ENCODE results near the gene TP53BP1. TPM values are rescaled to one million over a fixed set of nuclear protein-coding genes. Genes with fewer than 3 reads are reported as not detected.

Gene TP53BP1
- total and polyA plus RNA-seq, 11 donors, result 7.4 to 34.4 (median 27.4) TPM

DNA sequence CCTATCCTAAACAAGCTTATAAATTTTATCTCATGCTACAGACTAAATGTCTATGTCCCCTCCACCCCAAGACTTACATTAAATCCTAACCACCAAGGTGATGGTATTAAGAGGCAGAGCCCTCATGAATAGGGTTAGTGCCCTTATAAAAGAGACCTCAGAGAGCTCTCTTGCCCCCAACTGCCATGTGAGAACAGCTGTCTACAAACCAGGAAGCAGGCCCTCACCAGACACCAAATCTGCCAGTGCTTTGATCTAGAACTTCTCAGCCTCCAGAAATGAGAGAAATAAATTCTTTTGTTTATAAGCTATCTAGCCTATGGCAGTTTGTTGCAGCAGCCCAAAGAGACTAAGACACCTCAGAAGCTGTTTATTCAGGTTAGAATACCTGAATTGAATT is 58.5 kb downstream of the TP53BP1 start:
- no peaks in the 10 kb centered on the region for H3K9me3 ChIP-seq
- intact Hi-C loops (cut with DNase I), result no loop called here
- no peaks in the 10 kb centered on the region for H3K27me3 ChIP-seq
- no peak for DNase-seq
- ATAC-seq, result no peak
- H3K4me1 ChIP-seq, result no peaks in the 10 kb centered on the region
- no peak overlapping the region for H3K4me3 ChIP-seq
- H3K36me3 ChIP-seq, result peaks cover 0 to 91% (median 68%) of the 10 kb centered on the region in 9 donors
- TF ChIP-seq, protein P1, sequence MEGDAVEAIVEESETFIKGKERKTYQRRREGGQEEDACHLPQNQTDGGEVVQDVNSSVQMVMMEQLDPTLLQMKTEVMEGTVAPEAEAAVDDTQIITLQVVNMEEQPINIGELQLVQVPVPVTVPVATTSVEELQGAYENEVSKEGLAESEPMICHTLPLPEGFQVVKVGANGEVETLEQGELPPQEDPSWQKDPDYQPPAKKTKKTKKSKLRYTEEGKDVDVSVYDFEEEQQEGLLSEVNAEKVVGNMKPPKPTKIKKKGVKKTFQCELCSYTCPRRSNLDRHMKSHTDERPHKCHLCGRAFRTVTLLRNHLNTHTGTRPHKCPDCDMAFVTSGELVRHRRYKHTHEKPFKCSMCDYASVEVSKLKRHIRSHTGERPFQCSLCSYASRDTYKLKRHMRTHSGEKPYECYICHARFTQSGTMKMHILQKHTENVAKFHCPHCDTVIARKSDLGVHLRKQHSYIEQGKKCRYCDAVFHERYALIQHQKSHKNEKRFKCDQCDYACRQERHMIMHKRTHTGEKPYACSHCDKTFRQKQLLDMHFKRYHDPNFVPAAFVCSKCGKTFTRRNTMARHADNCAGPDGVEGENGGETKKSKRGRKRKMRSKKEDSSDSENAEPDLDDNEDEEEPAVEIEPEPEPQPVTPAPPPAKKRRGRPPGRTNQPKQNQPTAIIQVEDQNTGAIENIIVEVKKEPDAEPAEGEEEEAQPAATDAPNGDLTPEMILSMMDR (IDR thresholded peaks at IDR 0.05), result no peak
- TF ChIP-seq POLR2A (IDR thresholded peaks at IDR 0.05), result no peak
- no peak overlapping the region for H3K27ac ChIP-seq

- H3K9me3 ChIP-seq, result no peaks in the 10 kb centered on the region
- ATAC-seq (no peak), DNase-seq (no peak)
- peaks cover 0 to 91% (median 67%) of the 10 kb centered on the region in 9 donors for H3K36me3 ChIP-seq
- no peaks in the 10 kb centered on the region for H3K27me3 ChIP-seq
- H3K4me1 ChIP-seq, result no peaks in the 10 kb centered on the region
- 60 to 65% (median 61%) methylated on average over 3 of the region's 3 CpGs for WGBS, 4 donors
- H3K4me3 ChIP-seq, result no peak overlapping the region
- TF ChIP-seq, protein P1 (IDR thresholded peaks at IDR 0.05), result no peak
- TF ChIP-seq POLR2A (IDR thresholded peaks at IDR 0.05), result no peak
- no peak overlapping the region for H3K27ac ChIP-seq
- intact Hi-C loops (cut with DNase I), result no loop called here
Measured at GRCh38 chr15:43433661-43434303, 59.2 kb downstream of the TP53BP1 start.

- no peak for TF ChIP-seq POLR2A (IDR thresholded peaks at IDR 0.05)
- TF ChIP-seq, protein P1 (IDR thresholded peaks at IDR 0.05), result no peak
- Histone ChIP-seq H3K36me3 (peaks cover 0 to 91% (median 65%) of the 10 kb centered on the region in 9 donors), H3K4me3 (no peak overlapping the region), H3K27ac (no peak overlapping the region), H3K4me1 (no peaks in the 10 kb centered on the region), H3K9me3 (no peaks in the 10 kb centered on the region), H3K27me3 (no peaks in the 10 kb centered on the region)
- no peak for DNase-seq
- 90 to 92% (median 92%) methylated on average over 4 of the region's 4 CpGs for WGBS, 4 donors
- intact Hi-C loops (cut with DNase I), result no loop called here
- no peak for ATAC-seq
Measured at GRCh38 chr15:43433165-43433564, 59.8 kb downstream of the TP53BP1 start.

- intact Hi-C loops (cut with DNase I), result no loop called here
- DNase-seq (no peak), ATAC-seq (no peak)
- no peak overlapping the region for H3K4me3 ChIP-seq
- WGBS, 4 donors, result 41 to 67% (median 61%) methylated on average over 3 of the region's 3 CpGs
- H3K4me1 ChIP-seq, result no peaks in the 10 kb centered on the region
- no peak overlapping the region for H3K27ac ChIP-seq
- H3K36me3 ChIP-seq, result peaks cover 0 to 98% (median 76%) of the 10 kb centered on the region in 9 donors
- TF ChIP-seq POLR2A (IDR thresholded peaks at IDR 0.05), result no peak
- TF ChIP-seq, protein P1 (IDR thresholded peaks at IDR 0.05), result no peak
- H3K9me3 ChIP-seq, result no peaks in the 10 kb centered on the region
- H3K27me3 ChIP-seq, result no peaks in the 10 kb centered on the region
Measured at GRCh38 chr15:43429687-43430086, 63.3 kb downstream of the TP53BP1 start.

All from heart left ventricle (tissue), 16 donors.